Measurements from ENCODE around the gene SLC37A4.
A peak's percentile ranks its signal among the peaks of the same experiment; 100 is the strongest.

- TF ChIP-seq SMC3 (IDR thresholded peaks at IDR 0.05): no peak
- no peak for TF ChIP-seq RFX5 (IDR thresholded peaks at IDR 0.05)
- TF ChIP-seq CTCF (IDR thresholded peaks at IDR 0.05): no peak
- TF ChIP-seq BCL3 (IDR thresholded peaks at IDR 0.05): peak; percentile 62; the same call in 2 of the 3 replicates
- TF ChIP-seq MAZ (IDR thresholded peaks at IDR 0.05; ENCODE audit: borderline replicate concordance, low read depth, low read length): no peak
- peak; percentile 92 for TF ChIP-seq POLR2A (IDR thresholded peaks at IDR 0.05; ENCODE audit: low read length)
- TF ChIP-seq REST (IDR thresholded peaks at IDR 0.05): no peak
- no peak for TF ChIP-seq ELK1 (IDR thresholded peaks at IDR 0.05; ENCODE audit: low read depth, low read length)
- no peak for TF ChIP-seq CEBPB (IDR thresholded peaks at IDR 0.05)
- TF ChIP-seq ZC3H11A (IDR thresholded peaks at IDR 0.05): no peak
Measured at GRCh38 chr11:118997627-118998387, 32.9 kb downstream of the SLC37A4 start, which contains the start of gene CENATAC.

Data from A549 (cell line).